Sigmoid colon (tissue), 7 donors: ENCODE results near the gene TMEM33. TPM values are rescaled to one million over a fixed set of nuclear protein-coding genes. Genes with fewer than 3 reads are reported as not detected.

ENCODE experiments used
- DNase-seq: peaks from one replicate; pipeline ENCODE4 v3.0.0-alpha.2; 2019
- H3K27ac ChIP-seq, 4 donors: fragments of 200-600 bp; sonication (generic); one replicate each; pipeline ENCODE4 v1.5.1; 2016 to 2019; ENCODE audit warnings: mild to moderate bottlenecking in 1 of 4
- H3K27me3 ChIP-seq, 3 donors: fragments of 200-600 bp; sonication (generic); one replicate each; pipeline ENCODE4 v1.5.1; 2019; ENCODE audit warnings: mild to moderate bottlenecking in 1 of 3
- H3K36me3 ChIP-seq, 4 donors: fragments of 200-600 bp; sonication (generic); one replicate each; pipeline ENCODE4 v1.5.1; 2016 to 2019
- H3K4me1 ChIP-seq, 4 donors: fragments of 200-600 bp; sonication (generic); one replicate each; pipeline ENCODE4 v1.5.1; 2017 to 2019
- H3K4me3 ChIP-seq, 4 donors: fragments of 200-600 bp; sonication (generic); one replicate each; pipeline ENCODE4 v1.5.1; 2017 to 2019; ENCODE audit warnings: mild to moderate bottlenecking in 2 of 4, moderate library complexity in 1 of 4
- H3K9me3 ChIP-seq, 4 donors: fragments of 200-600 bp in 3 of 4; sonication (generic) in 3 of 4; one replicate each; pipeline versions ENCODE4 v1.5.1 to v1.6.1; 2013 to 2019
- EP300 ChIP-seq, 4 donors: sonication (generic); formaldehyde crosslinking; IDR thresholded peaks; one replicate each; pipeline ENCODE4 v1.6.1; 2017; ENCODE audit warnings: antibody characterized with exemption in 4 of 4
- POLR2A ChIP-seq, 2 donors: fragments of 450-650 bp; IDR thresholded peaks; one replicate each; pipeline ENCODE4 v1.6.1; 2016; ENCODE audit warnings: antibody characterized with exemption in 2 of 2, mild to moderate bottlenecking in 2 of 2, moderate library complexity in 2 of 2
- POLR2AphosphoS5 ChIP-seq, 4 donors: sonication (generic); formaldehyde crosslinking; IDR thresholded peaks; one replicate each; pipeline ENCODE4 v1.6.1; 2017; ENCODE audit warnings: antibody characterized with exemption in 4 of 4
- WGBS, 2 donors: extraction: QIAGEN DNeasy Blood & Tissue Kit; methylation state at CpG; one replicate each; pipeline ENCODE4 v1.1.7; 2013; 5-methylcytosine and 5-hydroxymethylcytosine counted together
- intact Hi-C: fragments of 100-400 bp; cut with DNase I; formaldehyde crosslinking; loops from one replicate; pipeline ENCODE4 v1.15.1; 2023
- polyA plus RNA-seq, 3 donors: library from polyadenylated mRNA; stranded (reverse); fragments of 200-250 nt; gene quantifications; one replicate each; pipeline ENCODE4 v1.2.3, GENCODE V29; 2013
- total RNA-seq, 4 donors: library from RNA; depleted of rRNA; stranded (reverse); fragments of >200 nt; gene quantifications; one replicate each; pipeline ENCODE4 v1.1.0, GENCODE V29; 2016
- TF ChIP-seq, protein P1 (sequence below), 4 experiments: fragments of 450-650 bp in 3 of 4; fragments of 200-600 bp in 1 of 4; IDR thresholded peaks; one replicate each; pipeline ENCODE4 v1.5.1; 2016 to 2019; ENCODE audit warnings: antibody characterized with exemption in 4 of 4, mild to moderate bottlenecking in 3 of 4, moderate library complexity in 2 of 4
- donor health status: healthy with polysubstance abuse.
- donor health status: Bipolar disorder and iron deficiency.
- donor health status: healthy.

Gene TMEM33
- total and polyA plus RNA-seq, 7 donors: 9.0 to 30.1 (median 19.5) TPM

DNA sequence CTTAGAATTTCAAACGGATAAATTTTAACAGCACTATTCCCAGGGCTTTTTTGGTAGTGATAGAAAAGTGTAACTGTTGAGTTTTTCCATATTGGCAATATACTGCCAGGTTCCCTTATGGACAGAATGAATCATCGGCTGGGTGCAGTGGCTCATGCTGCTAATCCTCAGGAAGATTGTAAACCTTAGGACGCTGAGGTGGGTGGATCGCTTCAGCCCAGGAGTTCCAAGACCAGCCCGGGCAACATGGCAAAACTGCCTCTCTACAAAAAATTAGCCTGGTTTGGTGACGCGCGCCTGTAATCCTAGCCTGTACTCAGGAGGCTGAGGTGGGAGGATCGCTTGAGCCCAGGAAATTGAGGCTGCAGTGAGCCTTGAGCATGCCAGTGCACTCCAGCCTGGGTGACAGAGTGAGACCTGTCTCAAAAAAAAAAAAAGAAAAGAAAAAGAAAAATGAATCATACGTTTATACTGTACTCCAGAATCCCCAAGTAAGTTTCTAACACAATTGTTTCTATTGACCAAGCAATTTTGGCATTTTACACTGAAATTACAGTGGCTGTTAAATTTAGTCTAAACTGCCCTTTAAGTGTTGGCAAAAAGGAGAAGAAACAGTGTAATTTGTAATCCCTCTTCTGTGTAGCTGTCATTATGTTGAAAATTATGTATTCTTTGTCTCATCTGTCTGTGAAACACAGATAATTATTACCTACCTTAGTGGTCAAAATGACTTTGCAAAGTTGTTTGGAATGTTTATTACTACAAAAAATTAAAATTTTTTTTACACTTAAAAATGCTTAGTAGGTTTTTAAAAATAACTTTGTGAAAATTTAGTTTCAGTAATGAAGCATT, 56.9 kb downstream of the TMEM33 start:
- 88 to 91% methylated on average over 10 of the region's 10 CpGs for whole genome bisulfite sequencing, 2 donors
- Histone ChIP-seq H3K27ac (no peak overlapping the region), H3K4me3 (no peak overlapping the region), H3K9me3 (no peaks in the 10 kb centered on the region), H3K4me1 (peaks cover 0 to 29% (median 23%) of the 10 kb centered on the region in 4 donors), H3K36me3 (no peaks in the 10 kb centered on the region), H3K27me3 (no peaks in the 10 kb centered on the region)
- DNase-seq: no peak
- TF ChIP-seq EP300 (IDR thresholded peaks at IDR 0.05) (no peak), POLR2A (IDR thresholded peaks at IDR 0.05) (no peak), POLR2AphosphoS5 (IDR thresholded peaks at IDR 0.05) (no peak)
- TF ChIP-seq, protein P1, sequence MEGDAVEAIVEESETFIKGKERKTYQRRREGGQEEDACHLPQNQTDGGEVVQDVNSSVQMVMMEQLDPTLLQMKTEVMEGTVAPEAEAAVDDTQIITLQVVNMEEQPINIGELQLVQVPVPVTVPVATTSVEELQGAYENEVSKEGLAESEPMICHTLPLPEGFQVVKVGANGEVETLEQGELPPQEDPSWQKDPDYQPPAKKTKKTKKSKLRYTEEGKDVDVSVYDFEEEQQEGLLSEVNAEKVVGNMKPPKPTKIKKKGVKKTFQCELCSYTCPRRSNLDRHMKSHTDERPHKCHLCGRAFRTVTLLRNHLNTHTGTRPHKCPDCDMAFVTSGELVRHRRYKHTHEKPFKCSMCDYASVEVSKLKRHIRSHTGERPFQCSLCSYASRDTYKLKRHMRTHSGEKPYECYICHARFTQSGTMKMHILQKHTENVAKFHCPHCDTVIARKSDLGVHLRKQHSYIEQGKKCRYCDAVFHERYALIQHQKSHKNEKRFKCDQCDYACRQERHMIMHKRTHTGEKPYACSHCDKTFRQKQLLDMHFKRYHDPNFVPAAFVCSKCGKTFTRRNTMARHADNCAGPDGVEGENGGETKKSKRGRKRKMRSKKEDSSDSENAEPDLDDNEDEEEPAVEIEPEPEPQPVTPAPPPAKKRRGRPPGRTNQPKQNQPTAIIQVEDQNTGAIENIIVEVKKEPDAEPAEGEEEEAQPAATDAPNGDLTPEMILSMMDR (IDR thresholded peaks at IDR 0.05): no peak
- intact Hi-C loops: loop anchor here (2.0 kb wide), 1 partner anchor 55 kb away; no protein-coding TSS in a partner anchor

- DNase-seq: no peak
- Histone ChIP-seq H3K4me1 (peaks cover 0 to 29% (median 23%) of the 10 kb centered on the region in 4 donors), H3K27me3 (no peaks in the 10 kb centered on the region), H3K27ac (no peak overlapping the region), H3K9me3 (no peaks in the 10 kb centered on the region), H3K36me3 (no peaks in the 10 kb centered on the region), H3K4me3 (no peak overlapping the region)
- TF ChIP-seq POLR2AphosphoS5 (IDR thresholded peaks at IDR 0.05): no peak
- TF ChIP-seq POLR2A (IDR thresholded peaks at IDR 0.05): no peak
- TF ChIP-seq, protein P1 (IDR thresholded peaks at IDR 0.05): no peak
- no peak for TF ChIP-seq EP300 (IDR thresholded peaks at IDR 0.05)
- intact Hi-C loops: no loop called here
- WGBS, 2 donors: 57 to 81% methylated on average over 4 of the region's 4 CpGs
Measured at GRCh38 chr4:41992967-41993857, 58.0 kb downstream of the TMEM33 start.

GRCh38 chr4:41994461-41994985, 59.3 kb downstream of the TMEM33 start:
- 93 to 98% methylated on average over 3 of the region's 3 CpGs for WGBS, 2 donors
- Histone ChIP-seq H3K9me3 (no peaks in the 10 kb centered on the region), H3K4me1 (peaks cover 0 to 21% (median 19%) of the 10 kb centered on the region in 4 donors), H3K27me3 (no peaks in the 10 kb centered on the region), H3K27ac (no peak overlapping the region), H3K36me3 (peaks cover 0 to 7% (median 0%) of the 10 kb centered on the region in 4 donors), H3K4me3 (no peak overlapping the region)
- intact Hi-C loops: no loop called here
- no peak for DNase-seq
- no peak for TF ChIP-seq POLR2A (IDR thresholded peaks at IDR 0.05)
- TF ChIP-seq, protein P1 (IDR thresholded peaks at IDR 0.05): no peak
- no peak for TF ChIP-seq EP300 (IDR thresholded peaks at IDR 0.05)
- TF ChIP-seq POLR2AphosphoS5 (IDR thresholded peaks at IDR 0.05): no peak

DNA sequence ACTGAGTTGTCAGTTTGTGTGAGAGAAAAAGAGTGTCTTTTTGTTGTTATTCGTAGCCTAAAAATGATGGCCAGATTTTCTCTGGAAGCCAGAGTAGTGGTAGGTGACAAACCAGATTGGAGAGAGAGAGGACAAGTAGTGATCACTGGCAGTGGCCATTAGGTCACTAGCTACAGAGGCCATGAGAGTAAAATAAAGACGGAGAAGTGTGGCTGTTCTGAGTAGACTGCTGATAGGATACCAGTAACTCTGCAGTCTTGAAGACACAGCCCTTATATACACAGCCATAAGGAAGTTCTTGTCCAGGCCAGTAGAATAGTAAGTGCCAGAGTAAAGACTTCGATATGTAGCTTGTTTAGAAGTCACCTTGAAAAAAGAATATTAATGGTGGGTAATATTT, 62.8 kb downstream of the TMEM33 start:
- no peak overlapping the region for H3K27ac ChIP-seq
- H3K4me1 ChIP-seq: peaks cover 0 to 4% (median 0%) of the 10 kb centered on the region in 4 donors
- no peaks in the 10 kb centered on the region for H3K9me3 ChIP-seq
- H3K27me3 ChIP-seq: no peaks in the 10 kb centered on the region
- no peak overlapping the region for H3K4me3 ChIP-seq
- WGBS, 2 donors: 88 to 92% methylated on average over 3 of the region's 3 CpGs
- no peak for DNase-seq
- peaks cover 0 to 14% (median 2%) of the 10 kb centered on the region in 4 donors for H3K36me3 ChIP-seq
- intact Hi-C loops: no loop called here
- no peak for TF ChIP-seq EP300 (IDR thresholded peaks at IDR 0.05)
- TF ChIP-seq, protein P1 (IDR thresholded peaks at IDR 0.05): no peak
- TF ChIP-seq POLR2AphosphoS5 (IDR thresholded peaks at IDR 0.05): no peak
- no peak for TF ChIP-seq POLR2A (IDR thresholded peaks at IDR 0.05)
